ELF-1 (cell line): Measurements from ENCODE around the gene SNX5.

ENCODE experiments used
- DNase-seq: peaks from one replicate; pipeline ENCODE4 v3.0.0-alpha.2; 2016; ENCODE audit warnings: low read depth, low spot score

SNX5 gene

DNA sequence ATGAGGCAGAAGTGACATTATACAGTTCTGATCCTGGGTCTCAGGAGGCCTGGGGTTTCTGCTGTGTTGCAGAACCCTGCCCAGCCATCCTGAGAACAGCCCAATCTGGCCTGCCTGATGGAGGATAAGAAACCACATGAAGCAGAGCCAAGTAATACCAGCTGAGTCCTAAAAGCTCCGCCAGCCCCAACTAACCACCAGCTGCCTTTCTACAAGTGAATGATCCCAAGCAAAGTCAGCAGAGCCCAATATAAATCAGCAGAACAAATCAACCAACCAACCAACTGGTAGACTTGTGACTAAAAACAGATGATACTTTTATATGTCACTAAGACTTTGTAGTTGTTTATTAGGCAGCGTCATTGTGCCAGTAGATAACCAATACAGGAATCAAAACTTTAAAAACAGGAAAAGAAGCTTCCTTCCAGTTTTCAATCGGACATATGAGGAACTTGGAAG is 52.1 kb downstream of the SNX5 start:
- no peak for DNase-seq

DNA sequence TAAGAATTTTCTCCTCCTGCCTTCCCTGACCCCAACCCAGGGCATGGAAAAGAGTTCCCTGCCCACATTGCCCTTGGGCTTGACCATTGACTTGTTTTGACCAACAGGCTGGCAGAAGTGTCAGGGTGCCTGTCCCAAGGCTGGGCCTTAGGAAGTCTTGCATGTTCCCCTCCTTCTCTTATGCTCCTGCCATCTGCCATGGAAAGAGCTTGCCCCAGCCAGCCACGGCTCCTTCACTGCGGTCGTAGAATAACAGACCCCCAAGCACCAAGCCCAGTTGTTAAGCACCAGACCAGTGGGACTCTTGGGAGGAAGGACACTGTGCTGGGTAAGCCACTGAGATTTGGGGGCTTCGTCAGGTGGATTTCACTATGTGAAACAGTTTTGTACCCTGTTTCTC is 53.6 kb downstream of the SNX5 start:
- DNase-seq = no peak

DNA sequence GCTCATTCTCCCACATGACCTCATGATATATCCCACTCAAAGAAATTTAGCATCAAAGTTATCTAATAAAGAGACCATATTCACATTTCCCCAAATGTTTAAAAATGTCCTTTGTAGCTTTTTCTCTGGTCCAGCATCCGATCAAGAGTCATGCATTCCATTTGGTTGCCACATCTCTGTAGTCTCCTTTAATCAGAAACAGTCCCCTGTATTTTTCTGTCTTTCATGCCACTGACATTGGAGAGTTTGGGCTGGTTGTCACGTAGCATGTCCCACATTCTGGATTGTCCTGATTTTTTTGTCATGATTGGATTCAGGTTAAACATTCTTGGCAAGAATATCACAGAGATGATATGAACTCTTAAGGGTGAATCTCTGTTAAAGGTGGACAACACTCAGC is 55.7 kb downstream of the SNX5 start:
- DNase-seq = no peak

DNA sequence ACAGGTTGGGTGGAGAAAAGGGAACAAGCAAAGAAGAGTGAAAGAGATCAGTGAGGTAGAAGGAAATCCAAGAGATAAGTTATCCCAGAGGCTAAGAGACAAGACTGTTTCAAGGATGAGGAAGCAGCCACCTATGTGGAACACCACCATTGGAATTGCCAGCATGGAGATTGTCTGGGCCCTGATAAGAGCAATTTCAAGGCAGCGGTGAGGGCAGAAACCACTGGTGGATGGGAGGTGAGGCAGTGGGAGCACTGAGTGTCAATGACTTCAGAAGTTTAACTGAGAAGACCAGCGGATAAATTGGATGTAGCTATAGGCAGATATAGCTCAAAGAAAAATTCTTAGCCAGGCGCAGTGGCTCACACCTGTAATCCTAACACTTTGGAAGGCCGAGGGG is 56.7 kb downstream of the SNX5 start:
- DNase-seq = no peak

DNA sequence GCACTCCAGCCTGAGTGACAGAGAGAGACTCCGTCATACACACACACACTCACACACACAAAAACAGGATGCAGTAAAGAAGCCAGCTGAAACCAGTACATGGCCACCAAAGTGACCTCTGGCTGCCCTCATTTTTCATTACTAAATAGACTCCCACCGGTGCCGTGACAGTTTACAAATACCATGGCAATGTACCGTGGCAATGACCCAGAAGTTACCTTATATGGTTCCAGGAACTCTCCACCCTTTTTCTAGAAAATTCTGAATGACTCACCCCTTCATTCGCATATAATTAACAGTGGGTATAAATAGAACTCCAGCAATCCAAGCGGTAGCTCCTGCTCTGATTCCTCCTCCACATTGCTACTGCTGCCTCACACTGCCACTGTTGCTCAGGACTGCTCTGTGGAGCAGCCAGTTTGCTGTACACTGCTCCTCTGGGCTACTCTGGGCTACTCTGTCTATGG is 57.7 kb downstream of the SNX5 start:
- no peak for DNase-seq

DNA sequence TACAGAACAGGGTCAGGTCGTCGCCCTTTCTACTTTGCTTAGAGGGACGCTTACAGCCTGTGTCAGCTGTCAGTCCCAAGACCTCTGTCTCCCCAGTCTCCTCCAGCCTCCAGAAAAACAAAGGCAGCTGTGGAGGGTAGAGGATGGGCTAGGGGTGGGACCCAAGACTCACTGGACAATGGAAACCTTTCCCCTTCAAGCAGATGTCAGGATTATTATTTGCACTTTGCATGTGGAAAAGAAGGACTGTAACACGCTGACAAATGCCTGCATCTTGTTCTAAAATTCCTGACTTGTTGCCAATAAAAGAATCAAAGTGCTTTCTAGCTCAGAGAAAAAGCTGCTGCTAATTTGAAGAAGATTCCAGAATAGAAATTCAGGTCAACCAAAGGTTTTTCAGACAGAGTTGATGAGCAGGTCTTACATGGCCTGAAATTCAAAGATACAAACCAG is 58.7 kb downstream of the SNX5 start:
- peak; percentile 70 for DNase-seq

DNA sequence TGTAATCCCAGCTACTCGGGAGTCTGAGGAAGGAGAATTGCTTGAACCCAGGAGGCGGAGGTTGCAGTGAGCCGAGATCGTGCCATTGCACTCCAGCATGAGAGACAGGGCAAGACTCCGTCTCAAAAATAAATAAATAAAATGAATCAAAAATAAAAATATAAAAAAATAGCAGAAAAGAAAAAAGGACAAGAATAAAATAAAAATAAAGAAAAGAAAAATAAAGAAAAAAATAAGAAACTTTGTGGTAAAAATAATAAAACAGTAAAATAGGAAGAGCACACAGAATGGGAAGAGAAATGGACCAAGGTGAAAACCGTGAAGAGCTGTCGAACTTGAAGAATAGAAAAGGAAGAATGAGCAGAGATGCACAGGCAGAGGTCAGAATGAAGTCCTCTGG is 63.0 kb downstream of the SNX5 start:
- no peak for DNase-seq

DNA sequence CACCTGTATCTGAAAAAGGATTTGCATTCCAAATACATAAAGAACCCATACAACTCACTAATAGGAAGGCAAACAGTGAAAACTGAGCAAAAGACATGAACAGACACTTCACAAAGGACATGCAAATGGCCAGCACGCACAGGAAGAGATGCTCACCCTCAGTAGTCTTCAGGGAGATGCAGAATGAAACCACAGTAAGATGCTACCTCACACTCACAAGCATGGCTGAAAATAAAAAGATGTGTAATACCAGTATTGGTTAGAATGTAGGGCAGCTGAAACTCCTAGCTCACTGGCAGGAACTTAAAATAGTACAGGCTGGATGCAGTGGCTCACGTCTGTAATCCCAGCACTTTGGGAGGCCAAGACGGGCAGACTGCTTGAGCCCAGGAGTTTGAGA is 64.6 kb downstream of the SNX5 start:
- no peak for DNase-seq

DNA sequence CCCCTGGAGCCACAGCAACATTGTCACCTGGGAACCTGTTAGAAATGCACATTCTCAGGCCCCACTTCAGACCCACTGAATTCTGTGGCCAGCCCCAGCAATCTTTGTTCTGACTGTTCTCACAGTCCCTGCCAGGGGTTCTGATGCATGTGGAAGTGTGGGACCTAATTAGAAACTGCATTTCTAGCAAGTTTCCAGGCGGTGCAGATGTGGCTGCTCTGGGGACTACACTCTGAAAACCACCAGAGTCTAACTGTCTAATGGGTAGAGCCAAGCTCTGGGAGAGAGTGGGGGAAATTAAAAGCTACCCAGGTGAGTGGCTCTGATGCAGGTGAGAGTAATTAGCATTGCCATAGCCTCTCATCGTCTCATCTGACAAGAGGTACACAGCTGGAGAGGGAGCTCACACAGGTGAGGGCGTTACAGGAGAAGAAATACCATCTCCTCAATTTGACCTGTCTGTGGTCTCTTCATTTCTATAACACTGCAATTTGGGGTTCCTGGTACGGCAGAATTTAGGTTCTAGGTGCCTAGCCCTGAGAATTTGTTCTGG is 66.0 kb downstream of the SNX5 start:
- no peak for DNase-seq

DNA sequence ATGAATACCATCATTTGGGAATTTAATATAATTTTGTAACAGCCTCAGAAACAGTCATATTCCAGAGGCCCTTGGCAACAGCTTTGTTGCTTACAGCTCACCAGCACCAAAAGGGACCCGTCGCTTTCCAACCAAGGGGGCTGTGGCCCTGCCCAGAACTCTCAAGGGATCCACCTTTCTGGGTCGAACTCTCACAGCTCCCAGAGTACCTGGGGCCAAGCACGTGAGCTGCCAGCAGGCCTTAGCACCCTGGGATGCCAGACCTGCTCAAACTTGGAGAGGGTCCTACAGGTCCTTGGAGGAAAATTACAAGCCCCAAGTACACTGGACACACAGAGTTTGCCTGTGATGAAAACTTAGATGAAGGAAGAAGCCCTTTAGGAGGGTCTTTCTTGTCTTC is 66.6 kb downstream of the SNX5 start:
- DNase-seq = no peak

DNA sequence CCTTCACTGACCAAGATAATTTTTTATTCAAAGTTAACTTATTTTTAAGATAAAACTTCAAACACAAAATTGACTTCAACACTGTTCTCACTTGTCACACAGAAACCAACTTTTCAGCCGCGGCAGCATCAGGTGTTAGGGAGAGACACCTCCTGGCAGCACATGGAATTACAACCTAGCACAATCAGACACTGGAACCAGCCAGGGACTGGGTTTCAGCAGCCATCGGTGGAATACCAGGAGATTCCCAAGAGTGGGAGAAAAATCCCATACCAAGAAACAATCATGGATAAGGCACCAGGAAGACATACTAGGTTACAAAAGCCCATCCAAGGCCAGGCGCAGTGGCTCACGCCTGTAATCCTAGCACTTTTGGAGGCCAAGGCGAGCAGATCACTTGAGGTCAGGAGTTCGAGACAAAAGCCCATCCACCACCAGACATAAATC is 70.0 kb downstream of the SNX5 start:
- peak; percentile 75 for DNase-seq

DNA sequence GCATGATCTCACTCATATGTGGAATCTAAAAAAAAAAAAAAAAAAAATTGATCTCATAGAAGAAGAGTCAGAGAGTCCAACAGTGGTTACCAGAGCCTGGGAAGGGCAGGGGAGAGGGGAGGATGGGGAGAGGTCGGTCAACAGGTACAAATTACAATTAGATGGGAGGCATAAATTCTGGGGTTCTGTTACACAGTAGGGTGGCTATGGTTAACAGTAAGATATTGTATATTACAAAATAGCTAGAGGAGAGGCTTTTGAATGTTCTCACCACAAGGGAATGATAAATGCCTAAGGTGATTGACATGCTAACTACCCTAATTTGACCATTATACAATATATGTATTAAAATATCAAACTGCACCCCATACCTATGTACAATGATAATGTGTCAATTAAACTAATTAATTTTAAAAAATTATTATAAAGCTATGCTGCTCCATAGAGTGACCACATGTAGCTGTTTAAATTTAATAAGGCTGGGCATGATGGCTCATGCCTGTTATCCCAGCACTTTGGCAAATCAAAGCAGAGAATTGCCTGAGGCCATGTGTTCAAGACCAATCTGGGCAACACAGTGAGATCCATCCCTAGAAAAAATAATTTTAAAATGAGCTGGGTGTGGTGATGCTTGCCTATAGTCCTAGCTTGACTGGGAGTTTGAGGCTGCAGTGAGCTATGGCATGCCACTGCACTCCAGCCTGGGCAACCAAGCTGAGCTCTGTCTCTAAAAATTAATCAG is 70.9 kb downstream of the SNX5 start:
- DNase-seq = no peak

DNA sequence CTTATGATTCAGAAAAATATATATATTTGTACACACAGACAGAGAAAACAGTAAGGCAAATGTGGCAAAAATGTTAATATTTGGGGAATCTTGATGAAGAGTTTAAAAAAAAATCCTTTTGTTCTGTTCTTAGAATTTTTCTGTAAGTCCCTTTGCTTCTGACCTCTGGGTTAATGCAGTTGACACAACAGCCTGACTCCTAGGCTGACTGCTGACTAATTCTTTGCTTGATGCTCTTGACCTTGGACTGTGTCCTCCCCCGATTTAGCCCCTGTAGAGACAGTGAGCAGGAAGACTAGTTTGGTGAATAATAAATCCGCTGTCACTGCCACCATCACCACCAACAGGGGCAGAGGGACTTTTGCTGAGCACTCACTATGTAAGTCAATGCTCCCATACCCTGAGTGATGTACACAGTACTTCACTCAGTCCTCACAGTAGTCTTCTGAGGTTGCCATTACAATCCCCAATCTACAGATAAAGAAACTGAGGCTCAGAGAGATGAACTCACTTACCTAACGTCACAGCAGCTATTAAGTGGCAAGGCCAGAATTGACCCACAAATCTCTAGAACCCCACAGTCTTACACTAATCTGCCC is 71.7 kb downstream of the SNX5 start:
- no peak for DNase-seq

DNA sequence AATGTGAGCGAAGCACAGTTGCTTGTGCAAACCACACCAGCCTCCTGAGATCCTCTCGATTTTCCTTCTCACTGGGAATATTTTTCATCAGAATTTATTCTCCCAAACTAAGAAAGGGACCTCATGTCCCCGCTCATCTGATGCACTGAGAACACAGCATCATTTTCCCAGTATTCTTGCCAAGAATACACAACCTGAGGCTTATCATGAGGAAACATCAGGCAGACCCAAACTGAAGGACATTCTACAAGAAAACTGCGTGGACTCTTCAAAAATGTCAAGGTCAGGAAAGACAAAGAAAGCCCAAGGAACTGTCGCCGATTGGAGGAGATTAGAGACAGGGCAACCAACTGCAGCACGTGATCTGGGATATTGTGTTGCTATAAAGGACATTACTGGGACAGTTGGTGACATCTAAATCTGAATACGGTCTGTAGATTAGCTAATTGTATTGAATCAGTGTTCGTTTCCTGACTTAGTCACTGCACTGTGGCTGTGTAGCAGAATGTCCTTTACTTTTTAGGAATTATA is 72.3 kb downstream of the SNX5 start:
- DNase-seq = no peak

DNA sequence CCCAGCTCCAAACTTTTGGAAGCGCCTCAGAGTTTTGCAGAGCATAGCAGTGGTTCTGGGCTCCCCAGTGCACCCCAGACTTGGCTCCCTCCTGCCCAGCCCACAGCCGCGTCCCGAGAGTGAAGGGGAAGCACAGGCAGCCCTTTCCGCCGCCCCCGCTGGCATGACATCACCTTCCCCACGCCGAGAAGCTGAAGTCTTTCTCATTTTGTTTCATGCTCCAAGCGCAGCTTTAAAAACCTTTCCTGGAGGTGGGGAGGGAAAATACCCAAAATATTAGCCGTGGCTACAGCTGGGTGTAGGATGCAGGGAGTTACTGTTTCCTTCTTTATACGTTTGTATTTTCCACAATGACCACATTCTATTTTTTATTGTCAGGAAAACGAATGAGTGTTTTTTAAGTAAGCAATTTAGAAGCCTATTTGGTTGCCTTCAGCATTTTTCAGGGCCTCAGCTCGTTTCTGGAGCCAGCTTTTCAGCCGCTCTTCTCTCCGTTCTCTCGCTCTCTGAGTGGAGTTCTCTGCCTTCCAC is 72.9 kb downstream of the SNX5 start:
- no peak for DNase-seq

DNA sequence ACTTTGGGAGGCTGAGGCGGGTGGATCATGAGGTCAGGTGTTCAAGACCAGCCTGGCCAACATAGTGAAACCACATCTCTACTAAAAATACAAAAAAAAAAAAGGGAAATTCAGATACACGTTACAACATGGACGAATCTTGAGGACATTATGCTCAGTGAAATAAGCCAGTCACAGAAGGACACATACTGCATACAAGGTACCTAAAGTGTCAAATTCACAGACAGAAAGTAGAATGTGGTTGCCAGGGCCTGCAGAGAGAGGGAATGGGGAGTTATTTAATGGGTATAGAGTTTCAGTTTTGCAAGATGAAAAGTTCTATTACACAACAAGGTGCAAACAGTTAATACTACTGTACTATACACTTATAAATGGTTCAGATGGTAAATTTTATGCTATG is 75.1 kb downstream of the SNX5 start:
- no peak for DNase-seq

DNA sequence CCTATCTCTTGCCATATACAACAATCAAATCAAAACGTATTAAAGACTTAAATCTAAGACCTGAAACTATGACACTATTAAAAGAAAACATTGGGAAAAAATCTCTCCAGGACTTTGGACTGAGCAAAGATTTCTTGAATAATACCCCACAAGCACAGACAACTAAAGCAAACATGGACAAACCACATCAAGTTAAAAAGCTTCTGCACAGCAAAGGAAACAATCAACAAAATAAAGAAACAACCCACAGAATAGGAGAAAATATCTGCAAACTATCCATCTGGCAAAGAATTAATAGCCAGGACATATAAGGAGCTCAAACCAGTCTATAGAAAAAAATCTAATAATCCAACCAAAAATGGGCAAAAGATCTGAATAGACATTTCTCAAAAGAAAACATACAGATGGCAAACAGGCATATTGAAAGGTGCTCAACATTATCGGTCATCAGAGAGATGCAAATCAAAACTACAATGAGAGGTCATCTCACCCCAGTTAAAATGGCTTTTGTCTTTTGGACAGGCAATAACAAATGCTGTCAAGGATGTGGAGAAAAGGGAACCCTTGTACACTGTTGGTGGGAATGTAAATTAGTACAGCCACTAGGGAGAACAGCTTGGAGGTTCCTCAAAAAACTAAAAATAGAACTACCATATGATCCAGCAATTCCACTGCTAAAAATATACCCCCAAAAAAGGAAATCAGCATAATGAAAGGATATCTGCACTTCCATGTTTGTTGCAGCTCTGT is 76.2 kb downstream of the SNX5 start:
- DNase-seq = no peak
